HG02884 (cell line): ENCODE data around the gene CCL4L2.
"Not testable (repeated sequence)": the region's sequence is repeated elsewhere in the genome, so short reads cannot be mapped to it uniquely, and the experiment has no call there.

Source experiments
- ATAC-seq: cut with Tn5 transposase; IDR thresholded peaks from one replicate; pipeline ENCODE4 v1.9.1; 2021; ENCODE audit warnings: mild to moderate bottlenecking, moderate library complexity; ENCODE audit not compliant: unreplicated experiment

CCL4L2 gene

DNA sequence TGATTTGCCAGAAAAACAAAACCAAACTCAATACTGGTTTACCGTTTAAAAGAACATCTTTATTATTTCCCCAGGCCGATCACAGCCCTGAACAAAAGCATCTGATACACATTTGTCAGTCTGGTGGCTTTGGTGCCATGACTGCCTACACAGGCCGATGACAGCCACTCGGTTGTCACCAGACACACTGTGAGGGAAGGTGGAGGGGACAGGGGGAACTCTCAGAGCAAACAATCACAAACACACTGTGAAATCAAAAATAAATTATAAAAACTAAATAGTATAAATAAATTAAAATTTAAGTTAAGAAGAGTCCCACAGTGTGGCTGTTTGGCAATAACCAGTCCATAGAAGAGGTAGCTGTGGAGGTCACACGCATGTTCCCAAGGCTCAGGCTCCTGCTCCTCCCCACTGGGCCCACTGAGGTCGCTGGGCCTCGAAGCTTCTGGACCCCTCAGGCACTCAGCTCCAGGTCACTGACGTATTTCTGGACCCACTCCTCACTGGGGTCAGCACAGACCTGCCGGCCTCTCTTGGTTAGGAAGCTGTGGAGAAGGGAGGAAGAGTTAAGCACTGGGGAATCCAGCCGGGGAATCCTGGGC is 15.9 kb upstream of the CCL4L2 start:
- ATAC-seq: not testable (repeated sequence)

- ATAC-seq: no peak
Measured at GRCh38 chr17:36195434-36196130, 15.3 kb upstream of the CCL4L2 start.

- no peak for ATAC-seq
Measured at GRCh38 chr17:36196131-36196486, 14.8 kb upstream of the CCL4L2 start.

DNA sequence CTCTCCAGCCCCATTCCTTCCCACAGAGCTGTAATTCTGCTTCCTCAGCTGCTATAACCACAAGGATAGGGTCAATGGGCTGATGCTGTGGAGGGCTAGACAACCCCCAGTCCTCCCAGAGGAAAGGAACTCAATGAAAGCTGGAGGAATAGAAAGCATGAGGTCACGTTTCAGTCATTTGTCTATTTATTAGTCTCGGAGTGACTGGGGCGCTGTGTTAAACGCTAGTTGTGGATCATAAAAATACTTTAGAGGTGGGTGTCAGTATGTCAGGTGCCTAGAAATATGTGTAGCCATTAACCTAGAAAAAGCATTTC is 13.5 kb upstream of the CCL4L2 start:
- ATAC-seq: peak; percentile 26

- ATAC-seq: no peak
Measured at GRCh38 chr17:36198831-36199465, 11.9 kb upstream of the CCL4L2 start.

GRCh38 chr17:36201102-36201501 is 9.8 kb upstream of the CCL4L2 start:
- ATAC-seq: not testable (repeated sequence)

DNA sequence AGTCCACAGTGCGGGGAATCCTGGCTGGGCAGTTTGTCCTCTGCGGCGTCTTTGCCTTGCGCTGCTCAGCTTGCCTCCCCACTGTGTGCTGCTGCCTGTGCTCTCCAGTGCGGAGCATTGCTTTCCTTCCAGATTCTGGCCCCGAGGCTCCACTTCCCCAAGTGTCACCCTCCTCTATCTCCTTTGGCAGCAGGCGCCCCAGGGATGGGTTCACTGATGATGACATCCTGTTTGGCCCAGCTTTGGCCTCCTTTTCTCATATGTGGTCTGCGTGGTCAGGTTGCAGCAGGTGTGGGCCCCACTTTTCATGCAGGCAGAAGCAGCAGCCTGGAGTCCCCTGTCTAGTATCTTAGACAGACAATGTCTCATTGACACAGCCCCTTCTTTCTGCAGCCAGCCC is 9.4 kb upstream of the CCL4L2 start:
- ATAC-seq: not testable (repeated sequence)

GRCh38 chr17:36203335-36203734 is 7.5 kb upstream of the CCL4L2 start:
- no peak for ATAC-seq

DNA sequence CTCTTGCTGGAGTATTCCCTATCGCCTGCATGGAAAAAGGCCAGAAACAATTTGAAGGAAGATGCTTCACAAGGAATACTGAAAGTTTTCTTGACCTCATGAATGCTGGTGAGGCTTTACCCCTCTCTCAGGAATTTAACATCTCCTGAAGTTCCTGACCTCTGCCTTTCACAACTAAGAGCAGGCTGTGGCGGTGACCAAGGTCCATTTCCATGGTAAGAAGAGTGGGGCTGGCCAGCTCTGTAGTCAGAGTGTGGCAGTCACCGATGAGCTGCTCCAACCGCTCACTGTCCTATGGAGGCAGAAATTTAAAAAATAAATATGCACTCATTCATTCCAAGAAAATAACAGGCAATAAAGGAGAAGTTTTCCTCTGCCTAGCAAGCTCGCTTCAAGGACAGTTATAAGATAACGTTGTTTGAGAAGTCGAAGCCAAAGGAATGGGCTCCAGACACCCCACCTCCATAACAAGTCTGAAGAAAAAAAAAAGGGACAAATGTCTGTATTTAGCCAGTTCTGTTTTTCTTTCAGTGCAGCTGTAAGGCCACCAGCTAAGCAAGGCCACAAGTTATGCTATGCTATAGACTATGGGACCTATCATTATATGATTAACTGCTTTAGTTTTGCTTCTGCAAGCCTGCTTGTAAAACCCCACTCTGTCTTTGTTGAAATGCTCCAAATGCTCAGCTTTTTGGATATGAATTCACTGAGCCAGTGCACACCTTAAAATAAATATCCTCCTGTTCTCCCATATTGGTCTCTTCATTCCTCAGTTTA is 6.0 kb upstream of the CCL4L2 start:
- no peak for ATAC-seq

DNA sequence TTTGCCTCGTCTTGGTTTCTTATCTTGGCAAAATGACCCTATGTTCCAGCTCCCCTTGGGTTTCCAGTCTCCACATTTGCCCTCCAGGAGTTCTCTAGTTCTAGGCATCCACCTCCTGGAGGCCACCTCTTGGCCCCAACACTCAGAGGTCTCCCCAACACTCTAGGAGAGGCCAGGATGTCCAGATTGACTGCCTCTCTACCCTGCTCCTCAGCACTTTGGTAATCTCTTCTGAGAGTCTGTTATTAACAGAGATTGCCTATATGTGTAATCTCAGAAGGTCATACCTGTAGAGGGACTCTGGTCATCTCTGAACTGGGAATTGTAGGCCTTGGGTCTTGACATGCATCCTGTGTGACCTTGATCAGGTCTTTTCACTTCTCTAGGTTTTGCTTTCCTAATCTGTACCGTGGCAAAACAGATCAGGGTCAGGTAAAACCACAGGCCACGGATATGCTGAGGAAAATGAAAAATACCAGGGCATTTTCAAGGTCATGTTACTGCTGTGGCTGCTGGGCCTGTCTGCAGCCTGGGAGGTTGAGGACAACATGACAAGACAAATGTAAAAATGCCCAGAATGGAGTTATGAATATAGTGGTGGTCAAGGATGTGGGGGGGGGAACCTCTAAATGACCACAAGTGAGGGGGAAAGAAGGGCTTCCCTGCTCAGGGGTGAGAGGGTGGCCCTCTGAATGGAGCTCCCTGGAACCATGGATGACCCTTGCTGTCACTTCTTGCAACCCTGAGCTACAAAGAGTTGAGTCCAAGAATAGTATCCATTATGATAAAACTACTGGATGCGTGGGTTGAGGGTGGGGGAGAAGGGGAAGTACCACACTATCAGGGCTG is 5.0 kb upstream of the CCL4L2 start:
- no peak for ATAC-seq

DNA sequence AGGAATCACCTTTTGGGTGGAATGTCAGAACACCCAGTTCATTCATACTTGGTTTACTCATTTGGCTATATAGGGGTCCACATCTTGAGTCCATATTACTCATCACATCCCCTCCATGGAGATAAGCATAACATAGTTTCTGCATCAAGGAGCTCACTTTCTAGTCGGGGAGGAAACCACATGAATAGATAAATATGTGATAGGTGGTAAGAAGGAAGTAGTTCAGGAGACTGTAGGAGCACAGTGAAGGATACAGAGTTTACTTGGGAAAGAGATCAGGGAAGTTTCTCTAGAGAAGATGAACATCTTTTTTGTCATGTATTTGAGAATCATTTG is 4.4 kb upstream of the CCL4L2 start:
- ATAC-seq: not testable (repeated sequence)

DNA sequence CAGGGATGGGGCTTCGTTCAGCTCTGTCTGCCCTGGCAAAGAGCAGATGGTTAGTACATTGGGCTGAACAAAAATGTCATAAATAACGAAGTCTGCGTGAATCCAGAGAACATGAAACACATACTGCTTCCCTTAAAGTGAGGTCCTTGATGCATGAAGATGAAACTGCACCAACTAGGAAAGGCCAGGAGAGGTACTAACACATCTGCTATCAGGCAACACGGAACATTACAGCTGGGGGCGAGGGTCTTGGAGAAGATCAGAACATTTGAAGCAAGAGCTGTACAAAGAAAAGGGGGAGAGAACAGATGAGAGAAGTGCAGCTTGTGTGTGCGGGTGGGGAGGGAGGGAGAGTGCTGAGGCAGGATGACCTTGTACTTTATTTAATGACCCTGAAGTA is 3.5 kb upstream of the CCL4L2 start:
- not testable (repeated sequence) for ATAC-seq

DNA sequence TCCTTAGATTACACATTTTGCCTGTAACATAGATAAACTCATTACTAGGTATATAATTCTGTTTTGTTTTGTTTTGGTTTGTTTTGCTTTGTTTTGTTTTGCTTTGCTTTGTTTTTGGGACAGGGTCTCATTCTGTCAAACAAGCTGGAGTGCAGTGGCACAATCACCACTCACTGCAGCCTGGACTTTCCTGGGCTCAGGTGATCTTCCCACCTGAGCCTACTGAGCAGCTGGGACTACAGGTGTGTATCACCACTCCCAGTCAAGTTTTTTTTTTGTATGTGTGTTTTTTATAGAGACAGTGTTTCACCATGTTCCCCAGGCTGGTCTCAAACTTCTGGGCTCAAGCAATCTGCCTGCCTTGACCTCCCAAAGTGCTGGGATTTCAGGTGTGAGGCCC is 1.3 kb upstream of the CCL4L2 start:
- ATAC-seq: no peak

GRCh38 chr17:36211484-36212271 is 815 bp downstream of the CCL4L2 start:
- ATAC-seq: not testable (repeated sequence)

- ATAC-seq: no peak
Measured at GRCh38 chr17:36212272-36212605, 1.4 kb downstream of the CCL4L2 start.

- ATAC-seq: no peak
Measured at GRCh38 chr17:36212966-36213365, 2.1 kb downstream of the CCL4L2 start.

DNA sequence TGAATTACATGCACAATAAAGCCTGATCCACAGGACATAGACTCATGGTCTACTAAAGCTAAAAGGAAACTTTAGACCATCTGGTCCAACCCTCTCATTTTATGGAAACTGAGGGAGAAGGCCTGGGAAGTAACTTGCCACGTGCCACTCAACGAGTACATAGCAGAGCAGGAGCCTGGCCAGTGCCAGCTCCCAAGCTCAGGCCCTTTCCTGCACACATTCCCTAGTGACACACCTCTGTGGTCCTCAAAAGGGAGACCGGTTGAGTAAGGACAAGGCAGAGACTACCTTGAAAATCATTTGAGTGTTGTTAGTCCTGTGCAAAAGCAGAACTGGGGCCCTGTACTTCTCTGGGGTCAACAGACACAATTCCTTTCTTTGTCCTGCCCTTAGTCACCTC is 2.8 kb downstream of the CCL4L2 start:
- ATAC-seq: no peak

GRCh38 chr17:36214918-36215317 is 4.1 kb downstream of the CCL4L2 start:
- ATAC-seq: no peak

- not testable (repeated sequence) for ATAC-seq
Measured at GRCh38 chr17:36215406-36216308, 4.8 kb downstream of the CCL4L2 start.
